A549 (cell line): ENCODE results near the gene E4F1. TPM values are rescaled to one million over a fixed set of nuclear protein-coding genes. Genes with fewer than 3 reads are reported as not detected.

ENCODE experiments used
- ATAC-seq, 2 experiments: fragments of 200-7000 bp in 1 of 2; fragments of >200 bp in 1 of 2; cut with Nextera tagmentation in 1 of 2; cut with Tn5 transposase in 1 of 2; 3 replicates each; pipeline versions ENCODE4 v1.8.0 to v1.9.1; 2018 to 2020; ENCODE audit warnings: mild to moderate bottlenecking in 1 of 2, moderate library complexity in 1 of 2
- CTCF ChIA-PET: fragments of 300-600 bp; sonication (Branson Sonifier 250); formaldehyde crosslinking; extraction: SDS; loops from one replicate; lab custom pipeline; 2021; ENCODE audit warnings: antibody characterized with exemption, inconsistent platforms; lab: Yijun Ruan, JAX
- POLR2A ChIA-PET: fragments of 350-600 bp; formaldehyde crosslinking; extraction: SDS; loops from one replicate; lab custom pipeline; 2021; ENCODE audit warnings: antibody characterized with exemption, inconsistent platforms; lab: Yijun Ruan, JAX
- DNase-seq, 2 experiments: peaks; one replicate each; pipeline versions ENCODE4 v3.0.0 to v3.0.0-alpha.2; 2011 to 2016; ENCODE audit warnings: low read depth in 1 of 2, low spot score in 1 of 2
- FAIRE-seq: peaks from 2 replicates; lab custom pipeline; 2011; peaks lifted over from hg19 to GRCh38; lab: Jason Lieb, UNC
- H3K27ac ChIP-seq, 2 experiments: fragments of >200 bp; sonication (Bioruptor Twin); formaldehyde crosslinking; 3 replicates each; pipeline ENCODE4 v1.5.1; 2016 to 2017
- H3K4me1 ChIP-seq: fragments of >200 bp; sonication (Bioruptor Twin); formaldehyde crosslinking; 3 replicates; pipeline ENCODE4 v1.6.1; 2016
- H3K4me2 ChIP-seq: fragments of >200 bp; sonication (Bioruptor Twin); formaldehyde crosslinking; 3 replicates; pipeline ENCODE4 v1.6.1; 2016
- H3K4me3 ChIP-seq: fragments of >200 bp; sonication (Bioruptor Twin); formaldehyde crosslinking; 3 replicates; pipeline ENCODE4 v1.5.1; 2016
- H3K9me3 ChIP-seq: fragments of >200 bp; sonication (Bioruptor Twin); formaldehyde crosslinking; 3 replicates; pipeline ENCODE4 v1.6.1; 2016
- CBX8 ChIP-seq: fragments of 200-600 bp; sonication (generic); IDR thresholded peaks from 2 replicates; pipeline ENCODE4 v1.6.1; 2016
- CEBPB ChIP-seq, 2 experiments: fragments of >200 bp in 1 of 2; sonication (Bioruptor Twin) in 1 of 2; formaldehyde crosslinking in 1 of 2; IDR thresholded peaks; 2 replicates each; pipeline ENCODE4 v1.6.1; 2012 to 2016
- EP300 ChIP-seq, 2 experiments: fragments of >200 bp; sonication (Bioruptor Twin); formaldehyde crosslinking; IDR thresholded peaks; 2 replicates in 1 of 2; 3 replicates in 1 of 2; pipeline ENCODE4 v1.6.1; 2016 to 2017
- HDAC2 ChIP-seq: fragments of 200-600 bp; sonication (generic); IDR thresholded peaks from 2 replicates; pipeline ENCODE4 v1.6.1; 2016
- HEYL ChIP-seq: fragments of 250-450 bp; sonication (Bioruptor Pico); IDR thresholded peaks from 2 replicates; pipeline ENCODE4 v1.8.0; 2021; ENCODE audit warnings: mild to moderate bottlenecking, moderate library complexity
- JUN ChIP-seq, 2 experiments: fragments of >200 bp; sonication (Bioruptor Twin); formaldehyde crosslinking; IDR thresholded peaks; 2 replicates in 1 of 2; 3 replicates in 1 of 2; pipeline ENCODE4 v1.6.1; 2016 to 2017
- KDM5A ChIP-seq: fragments of 200-600 bp; sonication (generic); IDR thresholded peaks from 2 replicates; pipeline ENCODE4 v1.6.1; 2016; ENCODE audit warnings: antibody characterized with exemption, mild to moderate bottlenecking
- MYC ChIP-seq: IDR thresholded peaks from 2 replicates; pipeline ENCODE4 v1.6.1; 2012; ENCODE audit warnings: mild to moderate bottlenecking, inconsistent platforms, low read length, improper control_type of control experiment, borderline replicate concordance
- PHF8 ChIP-seq: fragments of 200-600 bp; sonication (generic); IDR thresholded peaks from 2 replicates; pipeline ENCODE4 v1.6.1; 2016; ENCODE audit warnings: low read depth, mild to moderate bottlenecking, antibody characterized with exemption, moderate library complexity, borderline replicate concordance
- RAD21 ChIP-seq, 2 experiments: fragments of >200 bp in 1 of 2; sonication (Bioruptor Twin) in 1 of 2; formaldehyde crosslinking in 1 of 2; IDR thresholded peaks in 1 of 2; conservative IDR thresholded peaks in 1 of 2; 2 replicates in 1 of 2; 3 replicates in 1 of 2; pipeline ENCODE4 v1.6.1; 2012 to 2018; ENCODE audit warnings: inconsistent platforms in 1 of 2
- RARB ChIP-seq: fragments of 250-450 bp; sonication (Bioruptor Pico); IDR thresholded peaks from 2 replicates; pipeline ENCODE4 v1.8.0; 2021; ENCODE audit warnings: mild to moderate bottlenecking, moderate library complexity
- RFX5 ChIP-seq: fragments of 450-650 bp; IDR thresholded peaks from 2 replicates; pipeline ENCODE4 v1.7.1; 2014; ENCODE audit warnings: antibody characterized with exemption, mild to moderate bottlenecking, moderate library complexity
- TFCP2L1 ChIP-seq: fragments of 250-450 bp; sonication (Bioruptor Pico); IDR thresholded peaks from 2 replicates; pipeline ENCODE4 v1.5.0; 2021; ENCODE audit warnings: mild to moderate bottlenecking
- WGBS: methylation state at CpG from one replicate; pipeline ENCODE4 v1.1.6; 2017; ENCODE audit errors: missing lambda C conversion rate; 5-methylcytosine and 5-hydroxymethylcytosine counted together
- polyA plus RNA-seq, 4 experiments: library from polyadenylated mRNA; depleted of rRNA in 3 of 4; stranded (reverse); fragments of >200 nt; fragmentation: RNase III in 1 of 4; extraction: RNeasy Plus Mini Kit Qiagen cat#74134 plus additional on column Dnase treatment in 1 of 4; gene quantifications; 2 replicates in 3 of 4; 3 replicates in 1 of 4; pipeline ENCODE4 v1.2.3, GENCODE V29; 2011 to 2017
- TF ChIP-seq, protein P1 (sequence below): fragments of >200 bp; sonication (Bioruptor Twin); formaldehyde crosslinking; IDR thresholded peaks from 2 replicates; pipeline ENCODE4 v1.6.1; 2016
- TF ChIP-seq, protein P2 (sequence below): fragments of 200-600 bp; sonication (generic); IDR thresholded peaks from 2 replicates; pipeline ENCODE4 v1.6.1; 2016; ENCODE audit warnings: antibody characterized with exemption, mild to moderate bottlenecking, moderate library complexity
- TF ChIP-seq, protein P3 (sequence below): IDR thresholded peaks from 2 replicates; pipeline ENCODE4 v1.6.1; 2012
- TF ChIP-seq, protein P4 (sequence below): IDR thresholded peaks from 2 replicates; pipeline ENCODE4 v1.6.1; 2012
- TF ChIP-seq, protein P5 (sequence below): fragments of >200 bp; sonication (Bioruptor Twin); formaldehyde crosslinking; IDR thresholded peaks from 3 replicates; pipeline ENCODE4 v1.6.1; 2016

E4F1 gene
- polyA plus RNA-seq, 2 of the 4 experiments (the other 2 are of a cell fraction): 10.4 to 23.3 TPM

DNA sequence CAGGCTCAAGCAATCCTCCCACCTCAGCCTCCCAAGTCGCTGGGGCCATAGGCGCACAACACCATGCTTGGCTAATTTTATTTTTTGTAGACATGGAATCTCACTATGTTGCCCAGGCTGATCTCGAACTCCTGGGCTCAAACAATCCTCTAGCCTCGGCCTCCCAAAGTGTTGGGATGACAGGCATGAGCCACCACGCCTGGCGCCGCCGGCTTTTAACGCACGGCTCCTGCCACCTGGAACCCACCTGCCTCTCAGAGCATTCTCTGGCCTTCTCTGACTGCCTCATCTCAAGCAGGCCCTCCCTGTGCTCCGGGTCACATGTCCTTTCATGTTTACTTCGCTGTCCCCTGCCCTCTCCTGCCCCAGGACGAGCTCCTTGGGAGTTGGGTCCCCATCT lies 37.3 kb upstream of the E4F1 start:
- no peak overlapping the region for H3K4me2 ChIP-seq
- no peak overlapping the region for H3K4me3 ChIP-seq
- FAIRE-seq (no peak), ATAC-seq (no peak), DNase-seq (no peak)
- 83% methylated on average over 13 of the region's 13 CpGs for WGBS
- H3K9me3 ChIP-seq: no peaks in the 10 kb centered on the region
- TF ChIP-seq, protein P1, sequence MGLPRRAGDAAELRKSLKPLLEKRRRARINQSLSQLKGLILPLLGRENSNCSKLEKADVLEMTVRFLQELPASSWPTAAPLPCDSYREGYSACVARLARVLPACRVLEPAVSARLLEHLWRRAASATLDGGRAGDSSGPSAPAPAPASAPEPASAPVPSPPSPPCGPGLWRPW: no peak
- TF ChIP-seq PHF8 (no peak), HEYL (CRISPR knock-in tag) (no peak), HDAC2 (no peak), TFCP2L1 (CRISPR knock-in tag) (no peak), RAD21 (conservative IDR thresholded peaks at IDR 0.05 in 1 of 2, IDR thresholded peaks at IDR 0.05 in 1 of 2) (no peak), CEBPB (IDR thresholded peaks at IDR 0.05) (no peak)
- TF ChIP-seq, protein P2, sequence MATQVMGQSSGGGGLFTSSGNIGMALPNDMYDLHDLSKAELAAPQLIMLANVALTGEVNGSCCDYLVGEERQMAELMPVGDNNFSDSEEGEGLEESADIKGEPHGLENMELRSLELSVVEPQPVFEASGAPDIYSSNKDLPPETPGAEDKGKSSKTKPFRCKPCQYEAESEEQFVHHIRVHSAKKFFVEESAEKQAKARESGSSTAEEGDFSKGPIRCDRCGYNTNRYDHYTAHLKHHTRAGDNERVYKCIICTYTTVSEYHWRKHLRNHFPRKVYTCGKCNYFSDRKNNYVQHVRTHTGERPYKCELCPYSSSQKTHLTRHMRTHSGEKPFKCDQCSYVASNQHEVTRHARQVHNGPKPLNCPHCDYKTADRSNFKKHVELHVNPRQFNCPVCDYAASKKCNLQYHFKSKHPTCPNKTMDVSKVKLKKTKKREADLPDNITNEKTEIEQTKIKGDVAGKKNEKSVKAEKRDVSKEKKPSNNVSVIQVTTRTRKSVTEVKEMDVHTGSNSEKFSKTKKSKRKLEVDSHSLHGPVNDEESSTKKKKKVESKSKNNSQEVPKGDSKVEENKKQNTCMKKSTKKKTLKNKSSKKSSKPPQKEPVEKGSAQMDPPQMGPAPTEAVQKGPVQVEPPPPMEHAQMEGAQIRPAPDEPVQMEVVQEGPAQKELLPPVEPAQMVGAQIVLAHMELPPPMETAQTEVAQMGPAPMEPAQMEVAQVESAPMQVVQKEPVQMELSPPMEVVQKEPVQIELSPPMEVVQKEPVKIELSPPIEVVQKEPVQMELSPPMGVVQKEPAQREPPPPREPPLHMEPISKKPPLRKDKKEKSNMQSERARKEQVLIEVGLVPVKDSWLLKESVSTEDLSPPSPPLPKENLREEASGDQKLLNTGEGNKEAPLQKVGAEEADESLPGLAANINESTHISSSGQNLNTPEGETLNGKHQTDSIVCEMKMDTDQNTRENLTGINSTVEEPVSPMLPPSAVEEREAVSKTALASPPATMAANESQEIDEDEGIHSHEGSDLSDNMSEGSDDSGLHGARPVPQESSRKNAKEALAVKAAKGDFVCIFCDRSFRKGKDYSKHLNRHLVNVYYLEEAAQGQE: no peak
- TF ChIP-seq, protein P3, sequence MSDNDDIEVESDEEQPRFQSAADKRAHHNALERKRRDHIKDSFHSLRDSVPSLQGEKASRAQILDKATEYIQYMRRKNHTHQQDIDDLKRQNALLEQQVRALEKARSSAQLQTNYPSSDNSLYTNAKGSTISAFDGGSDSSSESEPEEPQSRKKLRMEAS: no peak
- H3K4me1 ChIP-seq: no peaks in the 10 kb centered on the region
- CTCF ChIA-PET: interaction anchor here (2.7 kb wide), 1 partner anchor 9 kb away, joined by 19 read pairs; no protein-coding TSS in a partner anchor
- POLR2A ChIA-PET: no interaction called here
- no peak overlapping the region for H3K27ac ChIP-seq

DNA sequence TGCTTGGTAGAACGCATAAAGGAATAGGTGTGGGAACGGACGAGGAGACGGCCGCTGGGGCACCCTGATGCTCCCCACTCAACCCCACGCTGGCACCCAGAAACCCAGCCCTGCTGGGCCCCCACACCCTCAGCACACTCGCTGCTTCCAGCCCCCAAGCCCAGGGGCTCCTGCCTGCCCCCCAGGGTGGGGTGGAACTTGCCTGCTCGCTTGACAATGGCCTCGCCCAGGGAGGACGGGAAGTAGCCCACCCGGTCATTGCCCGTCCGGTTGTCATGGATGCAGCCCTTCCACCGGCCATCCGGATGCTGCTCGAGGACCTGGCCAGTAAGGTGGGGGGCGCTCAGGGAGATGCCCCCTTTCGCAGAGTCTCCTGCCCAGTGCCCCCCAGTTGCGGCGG lies 36.9 kb upstream of the E4F1 start:
- no peak overlapping the region for H3K4me3 ChIP-seq
- ChIA-PET POLR2A (no interaction called here), CTCF (interaction anchor here (2.7 kb wide), 1 partner anchor 8 kb away, joined by 19 read pairs; no protein-coding TSS in a partner anchor)
- ATAC-seq: no peak
- no peak for TF ChIP-seq KDM5A
- TF ChIP-seq, protein P4, sequence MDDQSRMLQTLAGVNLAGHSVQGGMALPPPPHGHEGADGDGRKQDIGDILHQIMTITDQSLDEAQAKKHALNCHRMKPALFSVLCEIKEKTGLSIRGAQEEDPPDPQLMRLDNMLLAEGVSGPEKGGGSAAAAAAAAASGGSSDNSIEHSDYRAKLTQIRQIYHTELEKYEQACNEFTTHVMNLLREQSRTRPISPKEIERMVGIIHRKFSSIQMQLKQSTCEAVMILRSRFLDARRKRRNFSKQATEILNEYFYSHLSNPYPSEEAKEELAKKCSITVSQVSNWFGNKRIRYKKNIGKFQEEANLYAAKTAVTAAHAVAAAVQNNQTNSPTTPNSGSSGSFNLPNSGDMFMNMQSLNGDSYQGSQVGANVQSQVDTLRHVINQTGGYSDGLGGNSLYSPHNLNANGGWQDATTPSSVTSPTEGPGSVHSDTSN: no peak
- FAIRE-seq: no peak
- no peak overlapping the region for H3K4me2 ChIP-seq
- DNase-seq: no peak
- no peak overlapping the region for H3K27ac ChIP-seq
- H3K4me1 ChIP-seq: no peaks in the 10 kb centered on the region
- no peaks in the 10 kb centered on the region for H3K9me3 ChIP-seq
- 90% methylated on average over 7 of the region's 20 CpGs for WGBS

DNA sequence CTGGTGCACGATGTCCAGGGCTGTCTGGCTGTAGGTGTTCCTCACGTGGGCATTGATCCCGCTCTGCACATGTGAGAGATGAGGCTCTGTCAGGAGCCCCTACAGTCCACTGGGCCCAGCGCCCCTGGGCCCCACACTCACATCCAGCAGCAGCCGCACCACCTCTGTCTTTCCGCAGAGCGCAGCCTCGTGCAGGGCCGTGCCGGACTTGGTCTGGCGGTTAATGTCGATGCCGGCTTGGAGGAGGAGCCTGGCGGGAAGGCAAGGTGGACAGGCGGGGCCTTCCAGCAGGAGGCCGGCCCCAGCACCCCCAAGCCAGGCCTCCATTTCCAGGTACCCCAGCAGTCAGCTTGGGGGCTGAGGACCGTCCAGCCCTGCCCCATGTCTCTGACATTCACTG lies 36.2 kb upstream of the E4F1 start:
- FAIRE-seq (no peak), DNase-seq (no peak), ATAC-seq (no peak)
- ChIA-PET CTCF (interaction anchor here (0.6 kb wide), 1 partner anchor 262 kb away, joined by 4 read pairs; no protein-coding TSS in a partner anchor), POLR2A (interaction anchor here (1.0 kb wide), 1 partner anchor 32 kb away, joined by 3 read pairs; the partner anchor contains the start of gene TRAF7)
- 88% methylated on average over 16 of the region's 17 CpGs for WGBS
- no peaks in the 10 kb centered on the region for H3K9me3 ChIP-seq
- no peaks in the 10 kb centered on the region for H3K4me1 ChIP-seq
- no peak overlapping the region for H3K4me2 ChIP-seq
- no peak overlapping the region for H3K27ac ChIP-seq
- TF ChIP-seq HDAC2: no peak
- no peak for TF ChIP-seq CEBPB (IDR thresholded peaks at IDR 0.05)
- no peak for TF ChIP-seq MYC
- no peak overlapping the region for H3K4me3 ChIP-seq

DNA sequence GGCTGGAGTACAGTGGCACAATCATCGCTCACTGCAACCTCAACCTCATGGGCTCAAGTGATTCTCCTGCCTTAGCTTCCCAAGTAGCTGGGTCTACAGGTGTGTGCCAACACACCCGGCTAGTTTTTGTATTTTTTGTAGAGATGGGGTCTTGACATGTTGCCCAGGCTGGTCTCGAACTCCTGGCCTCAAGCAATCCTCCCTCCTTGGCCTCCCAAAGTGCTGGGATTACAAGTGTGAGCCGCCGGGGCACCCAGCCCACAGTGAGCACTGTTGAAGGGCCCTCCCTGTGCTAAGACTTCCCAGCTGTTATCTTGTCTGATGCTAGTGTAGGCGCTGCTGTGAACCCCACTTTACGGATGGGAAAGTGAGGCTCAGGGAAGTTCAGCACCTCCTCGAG lies 35.0 kb upstream of the E4F1 start:
- no peaks in the 10 kb centered on the region for H3K4me1 ChIP-seq
- CTCF ChIA-PET: interaction anchor here (1.0 to 1.2 kb wide), 4 partner anchors 11 to 313 kb away, joined by 3 read pairs; partner anchors contain the start of gene ECI1
- WGBS: 77% methylated on average over 8 of the region's 8 CpGs
- no peak for TF ChIP-seq RARB
- TF ChIP-seq EP300 (IDR thresholded peaks at IDR 0.05): no peak
- TF ChIP-seq, protein P5, sequence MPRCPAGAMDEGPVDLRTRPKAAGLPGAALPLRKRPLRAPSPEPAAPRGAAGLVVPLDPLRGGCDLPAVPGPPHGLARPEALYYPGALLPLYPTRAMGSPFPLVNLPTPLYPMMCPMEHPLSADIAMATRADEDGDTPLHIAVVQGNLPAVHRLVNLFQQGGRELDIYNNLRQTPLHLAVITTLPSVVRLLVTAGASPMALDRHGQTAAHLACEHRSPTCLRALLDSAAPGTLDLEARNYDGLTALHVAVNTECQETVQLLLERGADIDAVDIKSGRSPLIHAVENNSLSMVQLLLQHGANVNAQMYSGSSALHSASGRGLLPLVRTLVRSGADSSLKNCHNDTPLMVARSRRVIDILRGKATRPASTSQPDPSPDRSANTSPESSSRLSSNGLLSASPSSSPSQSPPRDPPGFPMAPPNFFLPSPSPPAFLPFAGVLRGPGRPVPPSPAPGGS: no peak
- no peak for TF ChIP-seq CBX8
- TF ChIP-seq, protein P2: no peak
- no peak for TF ChIP-seq RFX5
- TF ChIP-seq RAD21 (conservative IDR thresholded peaks at IDR 0.05 in 1 of 2, IDR thresholded peaks at IDR 0.05 in 1 of 2): no peak
- no peak for TF ChIP-seq JUN (IDR thresholded peaks at IDR 0.05)
- TF ChIP-seq MYC: no peak

More for the DNA sequence above, 35.0 kb upstream of the E4F1 start:
- no peak for DNase-seq
- FAIRE-seq: no peak
- H3K9me3 ChIP-seq: no peaks in the 10 kb centered on the region
- H3K4me3 ChIP-seq: no peak overlapping the region
- no peak overlapping the region for H3K27ac ChIP-seq
- no peak for ATAC-seq
- POLR2A ChIA-PET: interaction anchor here (1.0 kb wide), 1 partner anchor 33 kb away, joined by 3 read pairs; the partner anchor contains the start of gene TRAF7
- no peak overlapping the region for H3K4me2 ChIP-seq
